Activated CD4-positive, alpha-beta memory T cell treated with anti-CD3 and anti-CD28 coated beads for 36 hours (primary cell): ENCODE measurements around the gene DNMT3B. TPM values are rescaled to one million over a fixed set of nuclear protein-coding genes. Genes with fewer than 3 reads are reported as not detected.
"Not testable (repeated sequence)": the region's sequence is repeated elsewhere in the genome, so short reads cannot be mapped to it uniquely, and the experiment has no call there.

Experiments used
- CTCF ChIA-PET: fragments of 350-600 bp; sonication (Branson Sonifier 250); formaldehyde crosslinking; loops from one replicate; lab custom pipeline; 2021; ENCODE audit warnings: antibody characterized with exemption, inconsistent platforms; lab: Charles Lee
- POLR2A ChIA-PET: fragments of 350-600 bp; sonication (Branson Sonifier 250); formaldehyde crosslinking; loops from one replicate; lab custom pipeline; 2021; ENCODE audit warnings: antibody characterized with exemption; lab: Charles Lee
- DNase-seq: peaks from one replicate; pipeline ENCODE4 v3.0.0-alpha.2; 2020
- H3K27ac Mint-ChIP-seq: one replicate; pipeline ENCODE4 v1.8.0; 2021; ENCODE audit warnings: mixed read lengths
- H3K27me3 Mint-ChIP-seq: one replicate; pipeline ENCODE4 v1.8.0; 2021; ENCODE audit warnings: mixed read lengths
- H3K36me3 Mint-ChIP-seq: one replicate; pipeline ENCODE4 v1.8.0; 2021; ENCODE audit warnings: mixed read lengths
- H3K4me1 Mint-ChIP-seq: one replicate; pipeline ENCODE4 v1.8.0; 2021; ENCODE audit warnings: low read depth, mixed read lengths
- H3K4me3 Mint-ChIP-seq: one replicate; pipeline ENCODE4 v1.8.0; 2021; ENCODE audit warnings: mild to moderate bottlenecking, mixed read lengths
- H3K9me3 Mint-ChIP-seq: one replicate; pipeline ENCODE4 v1.8.0; 2021; ENCODE audit warnings: mixed read lengths
- intact Hi-C: fragments of 100-400 bp; cut with micrococcal nuclease; formaldehyde crosslinking; loops from one replicate; pipeline ENCODE4 v1.15.1; 2023
- total RNA-seq, 2 experiments: library from RNA; stranded (reverse); gene quantifications; one replicate each; pipeline ENCODE4 v1.2.3, GENCODE V29; 2021

Gene DNMT3B
- total RNA-seq, 2 experiments from 2014 or later: 1.7 to 2.0 TPM

GRCh38 chr20:32764005-32764960 lies 2.1 kb downstream of the DNMT3B start:
- Mint-ChIP-seq H3K4me3 (peak overlapping the region; percentile 31), H3K4me1 (peaks cover 9% of the 10 kb centered on the region)
- POLR2A ChIA-PET: interaction anchor here (0.6 to 1.3 kb wide), 2 partner anchors 21 to 24 kb away, joined by 3 to 5 read pairs; partner anchors contain the start of gene COMMD7

GRCh38 chr20:32765230-32765875 lies 3.2 kb downstream of the DNMT3B start:
- H3K27ac Mint-ChIP-seq, H3K4me1 Mint-ChIP-seq, H3K27me3 Mint-ChIP-seq, H3K9me3 Mint-ChIP-seq, H3K36me3 Mint-ChIP-seq, H3K4me3 Mint-ChIP-seq, intact Hi-C loops, DNase-seq, POLR2A ChIA-PET: not testable (repeated sequence)
- CTCF ChIA-PET: interaction anchor here (0.7 to 2.4 kb wide), 3 partner anchors 13 to 40 kb away, joined by 3 to 6 read pairs (median 3); no protein-coding TSS in a partner anchor

More at GRCh38 chr20:32764005-32764960, 2.1 kb downstream of the DNMT3B start:
- peaks cover 1% of the 10 kb centered on the region for H3K27me3 Mint-ChIP-seq
- H3K27ac Mint-ChIP-seq: no peak overlapping the region
- no peak for DNase-seq
- H3K9me3 Mint-ChIP-seq: no peaks in the 10 kb centered on the region
- no peaks in the 10 kb centered on the region for H3K36me3 Mint-ChIP-seq
- intact Hi-C loops: no loop called here
- CTCF ChIA-PET: interaction anchor here (0.6 to 3.2 kb wide), 9 partner anchors 9 to 642 kb away, joined by 3 to 37 read pairs (median 4); partner anchors contain the start of gene C20orf203

GRCh38 chr20:32767418-32768198 lies 5.4 kb downstream of the DNMT3B start:
- no peak overlapping the region for H3K27ac Mint-ChIP-seq
- CTCF ChIA-PET: interaction anchor here (3.4 kb wide), 1 partner anchor 11 kb away, joined by 19 read pairs; no protein-coding TSS in a partner anchor
- peaks cover 1% of the 10 kb centered on the region for H3K27me3 Mint-ChIP-seq
- no peak overlapping the region for H3K4me3 Mint-ChIP-seq
- DNase-seq: no peak
- no peaks in the 10 kb centered on the region for H3K9me3 Mint-ChIP-seq
- peaks cover 16% of the 10 kb centered on the region for H3K4me1 Mint-ChIP-seq
- H3K36me3 Mint-ChIP-seq: no peaks in the 10 kb centered on the region
- intact Hi-C loops: no loop called here
- POLR2A ChIA-PET: interaction anchor here (0.6 kb wide), 1 partner anchor 390 kb away, joined by 3 read pairs; no protein-coding TSS in a partner anchor

GRCh38 chr20:32772046-32772445 lies 9.9 kb downstream of the DNMT3B start:
- no peaks in the 10 kb centered on the region for H3K27me3 Mint-ChIP-seq
- H3K36me3 Mint-ChIP-seq: no peaks in the 10 kb centered on the region
- intact Hi-C loops: no loop called here
- no peak overlapping the region for H3K27ac Mint-ChIP-seq
- no peaks in the 10 kb centered on the region for H3K9me3 Mint-ChIP-seq
- no peak overlapping the region for H3K4me3 Mint-ChIP-seq
- DNase-seq: no peak
- H3K4me1 Mint-ChIP-seq: peaks cover 14% of the 10 kb centered on the region
- ChIA-PET CTCF (no interaction called here), POLR2A (no interaction called here)

GRCh38 chr20:32773223-32773622 lies 11.0 kb downstream of the DNMT3B start:
- no peak overlapping the region for H3K4me3 Mint-ChIP-seq
- H3K4me1 Mint-ChIP-seq: peaks cover 14% of the 10 kb centered on the region
- H3K27me3 Mint-ChIP-seq: no peaks in the 10 kb centered on the region
- DNase-seq: no peak
- no peak overlapping the region for H3K27ac Mint-ChIP-seq
- H3K36me3 Mint-ChIP-seq: no peaks in the 10 kb centered on the region
- H3K9me3 Mint-ChIP-seq: no peaks in the 10 kb centered on the region
- ChIA-PET POLR2A (interaction anchor here (0.7 kb wide), 2 partner anchors 347 to 352 kb away, joined by 3 to 4 read pairs; no protein-coding TSS in a partner anchor), CTCF (interaction anchor here (0.6 to 1.3 kb wide), 2 partner anchors 100 to 397 kb away, joined by 4 to 9 read pairs; partner anchors contain the start of gene C20orf203)
- intact Hi-C loops: no loop called here

- DNase-seq: no peak
- Mint-ChIP-seq H3K27ac (no peak overlapping the region), H3K4me3 (no peak overlapping the region), H3K9me3 (no peaks in the 10 kb centered on the region), H3K4me1 (peaks cover 14% of the 10 kb centered on the region), H3K36me3 (no peaks in the 10 kb centered on the region), H3K27me3 (no peaks in the 10 kb centered on the region)
- POLR2A ChIA-PET: interaction anchor here (0.7 kb wide), 1 partner anchor 352 kb away, joined by 4 read pairs; no protein-coding TSS in a partner anchor
- CTCF ChIA-PET: interaction anchor here (1.3 kb wide), 1 partner anchor 100 kb away, joined by 9 read pairs; the partner anchor contains the start of gene C20orf203
- intact Hi-C loops: no loop called here
Observed at GRCh38 chr20:32773855-32774254, 11.7 kb downstream of the DNMT3B start.

- intact Hi-C loops: loop anchor here (5.0 kb wide), 1 partner anchor 33 kb away; the partner anchor contains the start of gene COMMD7
Observed at GRCh38 chr20:32775336-32775991, 13.3 kb downstream of the DNMT3B start.

GRCh38 chr20:32777177-32777956 lies 15.2 kb downstream of the DNMT3B start:
- no peaks in the 10 kb centered on the region for H3K9me3 Mint-ChIP-seq
- ChIA-PET POLR2A (no interaction called here), CTCF (interaction anchor here (0.7 to 7.3 kb wide), 39 partner anchors 9 to 275 kb away, joined by 3 to 330 read pairs (median 7); partner anchors contain the start of genes C20orf203, COMMD7 and DNMT3B)
- H3K36me3 Mint-ChIP-seq: no peaks in the 10 kb centered on the region
- DNase-seq: no peak
- H3K4me1 Mint-ChIP-seq: peaks cover 6% of the 10 kb centered on the region
- no peaks in the 10 kb centered on the region for H3K27me3 Mint-ChIP-seq
- H3K27ac Mint-ChIP-seq: no peak overlapping the region
- intact Hi-C loops: loop anchor here (5.0 kb wide), 1 partner anchor 35 kb away; the partner anchor contains the start of gene COMMD7
- no peak overlapping the region for H3K4me3 Mint-ChIP-seq

More at GRCh38 chr20:32775336-32775991, 13.3 kb downstream of the DNMT3B start:
- Mint-ChIP-seq H3K27ac (no peak overlapping the region), H3K4me3 (no peak overlapping the region), H3K9me3 (no peaks in the 10 kb centered on the region), H3K36me3 (no peaks in the 10 kb centered on the region), H3K4me1 (peaks cover 14% of the 10 kb centered on the region), H3K27me3 (no peaks in the 10 kb centered on the region)
- ChIA-PET POLR2A (no interaction called here), CTCF (interaction anchor here (1.0 to 7.3 kb wide), 5 partner anchors 12 to 106 kb away, joined by 3 to 330 read pairs (median 7); partner anchors contain the start of gene C20orf203)
- no peak for DNase-seq

GRCh38 chr20:32779500-32780211 lies 17.5 kb downstream of the DNMT3B start:
- H3K27me3 Mint-ChIP-seq: no peaks in the 10 kb centered on the region
- no peak for DNase-seq
- no peak overlapping the region for H3K4me3 Mint-ChIP-seq
- POLR2A ChIA-PET: no interaction called here
- intact Hi-C loops: loop anchor here (5.0 kb wide), 1 partner anchor 37 kb away; the partner anchor contains the start of gene COMMD7
- CTCF ChIA-PET: interaction anchor here (0.6 to 7.3 kb wide), 19 partner anchors 10 to 957 kb away, joined by 3 to 330 read pairs (median 9); partner anchors contain the start of genes C20orf203, COMMD7 and DNMT3B
- H3K27ac Mint-ChIP-seq: no peak overlapping the region
- H3K9me3 Mint-ChIP-seq: no peaks in the 10 kb centered on the region
- H3K4me1 Mint-ChIP-seq: peaks cover 6% of the 10 kb centered on the region
- no peaks in the 10 kb centered on the region for H3K36me3 Mint-ChIP-seq
